GM19438 (cell line): Measurements from ENCODE around the gene C5orf58.

Experiments used
- ATAC-seq: cut with Tn5 transposase; IDR thresholded peaks from one replicate; pipeline ENCODE4 v1.9.1; 2021; ENCODE audit warnings: low read depth; ENCODE audit not compliant: unreplicated experiment

Gene C5orf58

DNA sequence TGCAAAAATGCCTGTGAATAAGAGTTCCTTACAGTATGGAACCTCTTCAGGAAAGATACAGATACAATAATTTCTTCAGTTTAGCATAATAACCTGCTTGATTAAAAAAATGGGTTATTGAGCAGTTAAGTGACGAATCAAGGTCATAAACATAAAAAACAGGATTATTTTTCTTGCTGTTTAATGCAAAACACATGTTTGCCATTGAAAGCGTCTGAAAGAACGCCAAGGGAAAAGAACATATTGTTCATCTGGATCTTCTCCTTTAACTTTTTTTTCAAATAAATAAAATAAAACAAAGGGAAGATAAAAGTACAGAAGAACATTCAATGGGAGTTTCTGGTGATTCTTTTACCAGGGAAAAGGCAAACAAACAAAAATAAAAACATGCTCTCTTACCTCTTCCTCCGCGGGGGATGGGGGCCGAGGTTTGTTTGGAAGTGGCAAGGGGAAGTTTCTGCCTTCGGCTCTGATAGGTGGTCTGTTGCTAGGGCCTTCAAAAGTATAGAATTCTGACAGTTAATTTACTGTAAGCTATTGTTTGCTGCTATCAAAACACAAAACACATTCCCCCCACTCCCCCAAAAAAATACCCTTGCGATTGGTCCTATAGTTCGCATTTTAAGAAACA lies 20.1 kb downstream of the C5orf58 start:
- ATAC-seq, result no peak

DNA sequence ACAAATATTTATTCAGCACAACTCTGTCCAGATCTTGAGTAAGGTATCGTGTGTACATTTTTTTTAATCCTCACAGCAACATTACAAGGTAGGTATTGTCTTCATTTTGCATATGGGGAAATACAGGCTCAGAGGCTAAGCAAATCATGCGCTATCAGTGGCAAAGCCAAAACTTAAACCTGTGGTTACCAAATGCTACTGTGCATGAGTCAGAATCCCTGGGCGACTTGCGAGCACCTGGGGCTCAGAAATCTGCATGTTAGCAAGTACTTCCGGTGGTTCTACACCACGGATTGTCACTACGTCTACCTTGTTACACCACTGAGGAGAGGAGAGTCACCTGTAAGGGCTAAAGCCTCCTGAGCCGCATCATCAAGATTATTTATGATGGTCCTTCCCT lies 21.3 kb downstream of the C5orf58 start:
- peak; percentile 92 for ATAC-seq

DNA sequence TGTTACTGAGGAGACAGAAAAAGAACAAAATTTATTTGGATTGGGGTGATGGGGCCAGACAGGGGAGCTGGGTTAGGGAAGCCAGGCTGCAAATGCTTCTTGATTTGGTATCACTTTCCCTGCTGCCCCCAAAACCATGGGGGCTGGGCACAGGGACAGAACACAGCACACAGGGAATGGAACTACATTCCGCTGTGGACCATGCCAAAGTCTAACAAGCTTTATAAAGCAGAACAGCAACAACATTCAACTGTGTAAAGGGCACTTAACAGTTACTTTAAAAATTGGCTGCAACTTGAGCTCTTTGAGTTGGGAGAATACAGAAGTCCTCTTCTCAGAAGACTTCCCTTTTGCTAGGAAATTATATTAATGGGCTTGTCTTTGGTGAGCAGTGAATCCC lies 23.8 kb downstream of the C5orf58 start:
- no peak for ATAC-seq

DNA sequence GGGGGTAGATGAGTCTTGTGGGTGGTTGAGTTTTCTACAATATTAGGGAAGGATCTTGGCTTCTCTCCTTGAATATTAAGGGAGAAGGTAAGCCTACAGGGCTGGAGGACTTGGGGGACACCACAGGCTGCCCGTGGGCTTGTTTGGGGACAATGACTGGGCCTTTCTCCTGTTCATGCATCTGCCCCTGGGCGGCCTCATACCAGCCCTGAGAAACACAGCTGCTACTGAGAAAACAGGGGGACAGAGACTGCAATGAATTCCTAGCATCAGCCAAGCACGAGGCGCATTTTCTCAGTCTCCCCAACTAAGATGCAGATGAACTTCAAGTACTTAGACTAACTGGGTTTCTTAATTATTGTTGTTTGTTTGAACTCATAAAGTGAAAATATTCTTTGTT lies 24.6 kb downstream of the C5orf58 start:
- no peak for ATAC-seq

DNA sequence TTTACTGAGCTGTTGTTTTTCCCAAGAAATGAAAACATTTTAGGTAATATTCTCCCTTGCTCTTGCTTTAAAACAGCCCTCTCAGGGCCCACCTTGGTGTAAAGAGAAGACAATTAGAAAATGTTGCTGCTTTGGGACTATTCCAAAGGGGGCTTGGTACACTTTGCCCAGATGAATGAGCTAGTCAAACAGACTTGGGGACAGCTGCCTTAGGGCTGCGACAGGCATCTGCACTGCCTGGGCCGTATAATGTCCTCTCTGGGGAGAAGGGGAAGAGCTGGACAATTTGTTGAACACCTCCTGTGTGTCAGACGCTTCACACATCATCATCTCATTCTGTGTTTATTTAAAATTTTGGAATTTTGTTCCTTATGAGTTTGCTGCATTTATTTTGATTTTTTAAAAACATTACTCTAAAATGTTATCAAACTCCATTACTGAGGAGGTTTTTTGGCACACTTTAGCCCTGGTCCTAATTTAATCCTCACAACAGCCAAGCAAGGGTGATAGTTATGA lies 28.8 kb downstream of the C5orf58 start:
- ATAC-seq, result no peak

DNA sequence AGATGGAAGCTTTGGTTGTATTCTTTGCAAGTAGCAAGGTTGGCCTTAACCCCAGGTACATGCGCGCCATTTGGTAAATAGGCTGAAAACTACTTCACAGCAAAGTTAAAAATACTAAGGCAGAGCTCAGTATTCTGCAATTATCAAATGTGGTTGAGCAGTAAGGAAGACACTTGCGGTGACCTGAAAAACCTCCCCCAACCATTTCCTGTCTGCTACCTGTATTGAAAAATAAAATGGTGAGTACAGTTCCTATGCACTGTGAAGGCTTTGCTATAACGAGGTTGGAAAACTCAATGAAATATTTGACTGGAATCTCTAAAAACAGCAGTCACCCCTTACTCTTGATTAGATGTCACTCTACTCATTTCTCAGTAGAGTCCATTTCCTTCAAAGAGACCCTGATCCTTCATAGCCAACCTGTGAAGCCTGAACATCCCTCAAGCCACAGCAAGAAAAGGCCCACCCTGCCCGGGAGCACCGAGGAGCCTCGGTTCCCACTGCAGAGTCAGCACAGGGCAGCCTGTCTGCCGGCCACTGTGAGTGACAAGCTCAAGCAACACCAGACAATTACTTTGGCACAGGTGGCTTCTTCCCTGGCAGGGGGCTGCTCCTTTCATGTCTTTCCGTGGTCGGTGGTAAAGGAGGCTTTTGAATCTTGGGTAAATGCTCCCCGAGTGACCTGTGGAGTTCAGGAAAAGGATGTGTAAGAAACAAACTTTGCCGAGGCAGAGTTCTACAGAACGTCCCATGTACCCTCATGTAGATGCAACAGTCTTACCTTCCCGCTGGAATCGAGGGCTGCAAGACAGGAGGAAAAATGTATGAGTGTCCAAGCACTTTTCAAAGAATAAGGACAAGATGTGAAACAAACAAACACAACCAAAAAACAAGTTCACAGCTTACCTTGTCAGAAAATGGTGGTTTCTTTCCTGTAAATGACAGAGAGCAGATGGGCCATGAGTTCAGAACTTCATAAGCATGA lies 29.6 kb downstream of the C5orf58 start:
- ATAC-seq, result no peak

DNA sequence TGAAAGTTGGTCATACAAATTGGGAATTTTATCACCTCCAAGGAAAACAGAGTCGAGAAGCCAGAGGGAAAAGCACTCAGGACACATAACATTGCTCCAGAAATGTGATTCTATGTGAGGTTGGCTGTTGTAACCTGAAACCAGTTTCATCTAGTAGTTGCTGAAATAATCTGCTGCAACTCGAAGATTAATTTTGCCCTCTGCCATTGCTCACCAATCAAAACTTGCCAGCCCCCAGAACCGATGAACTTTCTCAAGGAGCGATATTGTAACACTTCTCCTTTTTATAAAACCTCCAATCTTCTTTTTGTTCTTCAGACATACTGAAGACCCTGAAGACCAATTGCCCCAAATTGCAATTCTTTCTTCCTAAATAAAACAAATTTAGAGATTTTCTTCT lies 31.1 kb downstream of the C5orf58 start:
- no peak for ATAC-seq

DNA sequence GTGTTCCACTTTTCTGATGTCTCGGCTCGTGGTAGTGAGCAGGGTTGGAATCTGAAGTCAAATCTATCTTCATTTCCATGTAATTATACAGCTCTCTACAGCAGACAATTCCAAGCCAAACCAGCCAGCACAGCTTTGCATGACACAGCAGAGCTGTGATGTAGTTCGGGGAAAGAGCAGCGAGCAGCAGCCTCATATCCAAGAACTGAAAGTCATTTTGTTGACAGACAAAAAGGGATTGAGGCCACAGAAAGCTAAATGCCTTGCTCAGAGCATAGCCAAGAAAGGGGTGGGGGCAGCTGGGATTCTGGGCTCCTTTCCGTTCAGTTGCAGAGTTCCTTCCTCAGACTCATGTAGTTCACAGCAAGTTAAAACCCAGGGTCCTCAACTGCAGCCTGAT lies 32.7 kb downstream of the C5orf58 start:
- no peak for ATAC-seq

DNA sequence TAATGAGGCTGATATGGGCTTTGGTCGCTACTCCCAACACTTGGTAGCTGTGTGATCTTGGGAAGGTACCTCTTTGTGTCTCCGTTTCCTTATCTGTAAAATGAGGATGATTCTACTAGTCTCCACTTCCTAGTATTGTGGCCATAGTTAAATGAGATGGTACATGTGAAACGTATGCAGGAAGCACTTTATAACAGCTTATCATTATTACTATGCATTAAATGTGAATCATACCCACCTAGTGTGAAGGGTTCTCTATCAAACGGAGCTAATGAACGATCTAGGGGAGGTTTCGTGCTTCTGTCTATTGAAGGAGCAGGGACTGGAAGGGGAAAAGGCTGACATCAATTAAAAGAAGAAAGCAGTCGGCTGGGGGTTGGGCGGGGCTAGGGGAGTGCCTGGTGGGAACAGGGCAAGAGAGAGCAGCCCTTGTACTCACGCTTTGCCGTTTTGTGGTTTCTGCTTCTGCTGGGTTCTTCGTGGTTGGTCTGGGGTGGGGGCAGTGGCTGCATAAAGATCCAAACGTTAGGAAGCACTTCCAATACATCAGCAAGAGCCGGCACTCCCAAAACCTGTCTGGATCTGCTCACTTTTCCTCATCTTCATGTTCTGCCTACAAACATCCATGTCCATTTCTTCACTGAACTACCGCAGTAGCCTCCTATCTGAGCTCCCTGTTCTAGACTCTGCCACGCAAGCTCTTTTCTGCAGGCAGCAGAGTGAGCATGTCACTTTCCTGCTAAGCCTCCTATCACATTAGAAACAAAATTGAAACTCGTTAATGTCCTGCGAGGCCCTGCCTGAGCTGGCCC lies 34.0 kb downstream of the C5orf58 start:
- ATAC-seq, result no peak

DNA sequence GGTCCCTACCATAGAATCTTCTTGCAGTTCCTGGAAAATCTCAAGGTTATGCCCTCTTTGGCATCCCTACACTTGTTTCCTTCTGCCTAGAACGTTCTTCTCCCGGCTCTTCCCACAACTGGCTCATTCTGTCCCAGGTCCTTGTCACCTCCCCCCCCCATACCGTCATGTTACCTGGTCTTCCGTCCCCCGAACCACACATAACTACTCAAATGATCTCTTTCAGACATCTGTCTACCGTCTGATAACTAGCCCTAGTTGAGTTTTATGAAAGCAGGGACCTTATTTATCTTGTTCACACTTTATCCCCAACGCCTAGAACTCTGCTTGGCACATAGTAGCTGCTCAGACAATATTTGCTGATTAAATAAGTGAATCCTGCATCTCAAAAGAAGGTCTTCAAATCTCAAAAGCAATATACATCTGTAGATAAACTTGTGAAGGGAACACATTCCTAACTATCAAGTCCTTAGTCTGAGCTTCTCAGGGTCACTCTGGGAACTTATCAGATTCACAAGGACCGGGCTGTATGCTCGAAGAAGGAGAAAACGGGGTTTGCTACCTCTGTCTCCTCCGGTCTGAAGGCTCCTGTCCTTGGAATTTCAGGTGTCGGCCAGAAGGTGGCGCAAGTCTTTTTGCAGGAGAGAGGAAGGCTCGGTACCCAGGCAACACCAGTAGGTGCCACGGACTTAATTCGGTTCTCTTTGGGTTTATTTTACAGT lies 34.8 kb downstream of the C5orf58 start:
- ATAC-seq, result no peak

DNA sequence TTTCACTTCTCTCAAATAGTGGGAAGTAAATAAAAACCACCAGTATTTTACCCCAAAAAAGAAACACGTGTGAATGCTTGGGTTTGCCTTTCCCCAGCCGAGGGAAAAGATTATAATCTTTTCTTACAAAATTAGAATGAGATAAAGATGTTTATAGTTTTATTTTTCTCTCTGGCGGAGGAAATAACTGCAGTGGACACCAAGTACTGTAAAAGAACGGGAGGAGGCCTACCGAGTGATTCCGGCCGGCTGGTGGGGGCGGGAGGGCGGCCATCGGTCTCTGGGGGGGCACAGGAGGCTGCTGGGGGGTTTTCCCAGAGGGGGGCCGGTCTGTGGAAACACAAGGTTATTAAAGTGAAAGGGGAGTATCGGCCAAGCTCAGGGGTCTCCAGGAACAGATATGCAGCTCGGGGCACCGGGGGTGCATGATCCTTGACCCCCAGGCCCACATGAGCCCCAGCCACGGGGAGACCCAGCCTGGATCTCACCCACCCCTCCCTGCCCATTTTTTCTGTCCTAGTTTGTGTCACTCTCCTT lies 35.4 kb downstream of the C5orf58 start:
- no peak for ATAC-seq

DNA sequence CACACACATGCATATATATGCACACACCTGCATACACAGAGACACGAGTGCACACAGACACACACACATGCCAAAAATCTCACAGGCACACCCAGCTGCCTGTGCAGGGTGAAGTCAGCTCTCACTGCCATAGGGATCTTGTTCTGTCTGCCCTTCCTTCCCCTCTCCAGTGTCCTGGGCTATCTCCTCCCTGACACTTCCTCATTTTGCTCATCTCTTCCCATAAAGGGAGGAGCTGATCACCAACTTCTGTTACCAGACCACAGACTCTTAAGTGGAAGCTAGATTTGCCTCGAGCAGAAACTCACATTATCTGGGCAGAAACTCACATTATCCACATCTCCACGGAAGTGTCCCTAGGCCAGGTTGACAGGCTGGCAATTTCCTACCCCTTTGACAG lies 36.1 kb downstream of the C5orf58 start:
- ATAC-seq, result no peak

DNA sequence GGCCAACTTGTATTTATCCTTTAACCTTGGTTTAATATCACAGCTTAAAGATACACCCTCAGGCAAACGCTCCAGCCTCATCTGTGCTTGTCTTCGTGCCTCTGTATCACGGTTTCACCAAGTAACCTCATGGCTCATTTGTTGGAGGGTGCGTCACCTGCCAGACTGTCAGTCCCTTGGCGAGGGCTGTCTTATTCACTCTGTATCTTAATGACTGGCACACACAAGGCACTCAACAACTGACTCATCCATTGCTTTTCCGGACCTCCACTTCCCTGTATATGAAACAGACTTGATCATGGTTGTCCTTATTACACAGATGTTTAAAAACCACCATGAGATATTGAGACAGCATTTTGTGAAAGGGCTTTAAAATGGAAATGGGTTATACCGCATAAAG lies 36.8 kb downstream of the C5orf58 start:
- ATAC-seq, result no peak

DNA sequence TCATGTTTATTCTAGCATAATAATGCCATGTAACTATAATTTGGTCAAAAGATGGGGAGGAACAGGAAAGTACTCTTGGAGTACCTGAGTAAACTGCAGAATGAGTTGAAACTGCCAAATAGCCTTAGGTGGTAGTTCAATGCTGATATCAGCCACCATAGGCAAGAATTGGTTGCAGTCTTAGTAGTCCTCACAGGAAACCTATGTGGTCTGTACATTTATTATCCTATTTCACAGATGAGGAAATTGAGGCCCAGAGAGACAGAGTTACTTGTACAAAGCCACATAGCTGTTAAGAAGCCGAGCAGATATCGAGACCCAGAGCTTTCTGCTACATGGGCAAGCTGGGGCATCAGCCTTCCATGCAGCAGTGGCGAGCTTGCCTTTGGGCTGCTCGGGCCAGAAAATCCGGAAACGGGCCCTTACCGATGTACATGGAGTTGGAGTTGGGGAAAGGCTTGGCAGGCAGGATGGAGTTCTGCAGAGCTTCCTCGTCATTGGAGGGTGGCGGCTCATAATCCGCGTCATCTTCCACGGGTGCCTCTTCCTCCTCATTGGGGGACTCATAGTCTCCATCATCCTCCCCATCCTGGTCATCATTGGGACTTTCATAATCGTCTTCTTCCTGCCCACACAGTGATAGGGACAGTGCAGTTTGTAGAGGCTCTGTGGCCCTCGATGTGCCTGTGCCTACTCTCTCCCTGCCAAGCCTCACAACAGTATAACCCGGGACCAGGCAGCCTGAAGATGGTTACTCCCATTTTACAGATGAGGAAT lies 37.7 kb downstream of the C5orf58 start:
- no peak for ATAC-seq

DNA sequence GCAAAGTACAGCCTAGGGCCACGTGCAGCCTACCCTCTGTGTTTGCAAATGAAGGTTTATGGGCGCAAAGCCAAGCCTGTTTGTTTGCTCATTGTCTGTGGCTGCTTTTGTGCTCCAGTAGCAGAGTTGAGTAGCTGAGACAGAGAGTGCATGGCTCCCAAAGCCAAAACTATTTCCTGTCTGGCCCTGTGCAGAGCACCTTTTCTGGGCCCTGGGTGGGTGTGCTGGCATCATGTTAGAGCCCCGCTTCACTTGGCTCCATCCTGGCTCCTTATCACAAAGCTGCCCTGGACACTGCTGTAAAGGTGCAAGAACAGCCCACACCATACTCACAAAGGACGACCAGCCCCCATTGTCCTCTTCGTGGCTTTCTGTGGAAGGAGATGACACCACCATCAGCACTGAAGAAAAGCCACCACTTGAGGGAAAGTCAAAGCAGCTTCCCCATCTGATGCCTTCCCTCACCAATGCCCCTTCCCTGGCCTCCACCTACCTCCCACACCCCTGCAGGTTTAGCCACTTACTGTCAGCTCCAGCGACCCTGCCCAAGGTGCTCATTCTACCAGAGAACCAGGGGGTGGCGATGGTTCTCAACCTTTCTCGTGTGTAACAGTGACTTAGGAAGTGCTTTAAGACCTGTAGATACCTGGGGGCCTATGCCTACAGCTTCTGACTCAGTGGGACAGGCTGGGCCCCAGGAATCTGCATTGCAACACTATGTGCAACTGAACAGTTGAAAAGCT lies 41.4 kb downstream of the C5orf58 start:
- ATAC-seq, result no peak

DNA sequence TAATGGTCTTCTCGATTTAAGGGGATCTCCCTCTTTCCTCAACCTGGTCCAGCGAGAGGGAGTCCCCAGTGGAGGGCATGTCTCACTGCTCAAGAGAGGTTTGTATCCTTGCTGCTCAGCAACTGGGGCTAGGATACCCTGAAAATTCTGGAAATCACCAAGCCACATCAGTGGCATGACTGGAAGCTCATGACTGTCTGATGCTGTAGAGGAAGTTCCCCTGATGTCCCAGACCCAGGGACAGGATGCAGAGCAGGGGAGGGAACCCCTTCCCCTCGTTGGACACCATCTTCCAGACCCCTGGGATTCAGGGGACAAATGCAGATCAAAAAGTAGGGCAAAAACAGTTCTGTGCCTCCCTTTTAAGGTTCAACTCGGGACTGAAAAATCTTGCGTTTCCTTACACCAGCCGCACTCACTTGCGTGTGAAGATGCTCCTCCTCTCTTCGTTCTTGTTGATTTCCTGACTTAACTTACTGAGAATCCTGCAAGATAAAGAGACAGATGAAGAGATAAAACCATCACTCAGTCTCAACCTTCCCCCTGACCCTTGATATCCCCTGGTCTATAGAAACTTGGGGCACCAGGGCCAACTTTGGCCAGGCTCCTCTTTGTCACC lies 42.7 kb downstream of the C5orf58 start:
- ATAC-seq, result no peak

DNA sequence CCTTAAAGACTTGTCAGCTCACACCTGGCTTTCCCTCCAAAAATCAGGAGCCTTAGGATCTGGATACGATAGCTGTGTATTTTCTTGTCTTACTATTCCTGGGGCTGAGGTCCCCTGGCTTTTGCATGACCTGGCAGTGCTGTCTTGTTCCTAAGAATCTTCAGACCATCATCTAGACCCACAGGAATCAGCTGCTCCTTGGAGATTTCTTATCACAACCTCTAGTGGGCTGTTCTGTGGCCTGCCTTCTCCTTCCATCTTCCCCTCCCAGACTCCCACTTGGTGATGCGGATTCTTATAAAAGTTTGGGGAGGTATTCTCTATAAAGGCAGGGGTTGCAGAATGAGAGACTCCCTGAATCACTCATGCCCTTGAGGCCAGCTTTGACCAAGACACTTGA lies 43.4 kb downstream of the C5orf58 start:
- ATAC-seq, result no peak

DNA sequence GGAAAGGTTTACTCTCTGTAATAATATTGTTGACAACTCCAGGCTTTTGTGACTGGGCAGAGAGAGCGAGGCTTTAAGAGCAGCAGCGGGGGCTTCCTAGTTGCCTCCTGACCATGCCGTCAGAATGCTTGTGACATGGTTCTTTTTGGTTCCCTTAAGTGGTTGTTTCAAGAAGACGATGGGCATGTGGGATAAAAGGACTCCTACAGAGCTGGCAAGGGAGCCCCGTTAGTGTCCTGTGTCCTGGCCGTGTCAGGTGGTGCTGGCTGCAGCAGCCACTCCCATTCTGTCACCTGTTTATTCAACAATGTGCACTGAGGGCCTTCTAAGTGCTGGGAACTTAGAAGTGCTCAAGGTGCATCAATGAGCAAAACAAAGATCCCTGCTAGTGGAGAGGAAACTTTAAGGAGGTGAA lies 45.1 kb downstream of the C5orf58 start:
- ATAC-seq, result no peak
